ENCODE measurements around the gene SLC12A8.

DNA sequence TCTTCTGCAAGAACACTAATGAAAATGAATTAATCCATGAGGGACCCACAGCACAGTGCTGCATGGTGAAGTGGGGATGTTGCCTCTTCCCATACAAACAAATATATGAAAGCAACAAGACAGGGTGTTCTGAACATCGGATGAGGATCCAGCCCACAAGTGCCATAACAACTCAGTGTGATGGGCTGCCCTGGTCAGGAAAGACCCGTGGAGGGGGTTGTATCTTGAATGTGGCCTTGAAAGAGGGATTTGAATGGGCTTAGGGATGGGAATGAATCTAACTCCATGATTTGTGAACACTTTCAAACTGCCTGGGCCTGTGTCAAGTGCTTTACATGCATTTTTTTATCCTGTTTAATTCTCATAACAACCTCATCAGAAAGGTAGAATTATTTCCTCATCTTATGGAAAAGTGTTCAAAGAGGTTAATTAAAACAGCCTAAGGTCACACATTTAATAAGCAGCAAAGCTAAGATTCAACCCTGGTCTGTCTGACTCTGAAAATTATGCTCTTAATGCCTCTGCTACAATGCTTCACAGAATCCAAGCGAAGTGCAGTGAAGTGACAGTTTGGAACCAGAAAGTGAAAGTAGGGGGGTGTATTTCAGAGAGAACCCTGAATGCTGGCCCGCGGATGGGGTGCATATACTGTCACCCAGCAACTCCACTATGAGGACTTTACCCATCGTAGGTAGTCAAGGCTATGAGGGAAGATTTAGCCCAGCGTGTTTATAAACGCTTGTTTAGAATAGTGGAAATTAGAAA lies 91.1 kb downstream of the SLC12A8 start:
- TF ChIP-seq POLR2AphosphoS5 (IDR thresholded peaks at IDR 0.05; ENCODE audit: low read depth, low read length) = no peak
- peak; percentile 55 for TF ChIP-seq POLR2A (IDR thresholded peaks at IDR 0.05; ENCODE audit: low read depth, low read length)

Measured in GM12892 (cell line).